GM19351 (cell line): ENCODE results near the gene ATF7.

Experiments used
- ATAC-seq: cut with Tn5 transposase; IDR thresholded peaks from one replicate; pipeline ENCODE4 v1.9.1; 2021; ENCODE audit warnings: mild to moderate bottlenecking, moderate library complexity; ENCODE audit not compliant: unreplicated experiment

ATF7 gene

DNA sequence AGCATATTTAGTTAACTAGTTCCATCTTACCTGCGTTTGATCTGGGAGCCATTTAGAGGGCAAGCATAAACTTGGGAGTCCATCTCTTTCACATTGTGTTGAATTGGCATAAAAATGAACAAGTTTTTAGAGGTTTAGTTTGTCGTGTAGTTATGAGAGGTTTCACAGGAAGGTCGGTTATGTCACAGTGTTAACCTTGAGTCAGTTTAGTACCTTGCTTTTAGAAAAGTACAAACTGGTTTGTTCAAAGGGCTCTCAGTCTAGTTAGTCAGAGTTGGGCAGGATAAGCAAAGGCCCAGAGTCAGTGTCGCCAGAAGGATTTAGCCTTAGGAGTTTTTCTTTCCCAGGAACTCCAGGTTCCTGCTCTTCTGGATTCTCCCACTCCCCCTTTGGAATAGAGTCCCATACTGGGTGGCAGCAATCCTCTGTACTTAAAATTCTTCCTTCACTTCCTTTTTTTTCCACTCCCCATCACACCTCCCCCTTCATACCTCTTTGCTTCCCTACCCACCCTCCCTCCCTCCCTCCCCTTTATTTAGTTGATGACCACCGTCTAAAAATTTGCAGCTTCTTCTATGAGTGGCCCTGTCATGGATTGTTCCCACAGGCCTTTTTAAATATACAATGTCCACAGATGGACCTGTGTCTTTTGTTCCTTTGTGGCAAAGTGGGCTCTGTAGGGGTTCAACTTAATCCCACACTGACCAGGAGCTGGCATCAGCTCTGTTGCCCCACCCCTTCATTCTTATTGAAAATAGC lies 162.2 kb downstream of the ATF7 start:
- no peak for ATAC-seq

DNA sequence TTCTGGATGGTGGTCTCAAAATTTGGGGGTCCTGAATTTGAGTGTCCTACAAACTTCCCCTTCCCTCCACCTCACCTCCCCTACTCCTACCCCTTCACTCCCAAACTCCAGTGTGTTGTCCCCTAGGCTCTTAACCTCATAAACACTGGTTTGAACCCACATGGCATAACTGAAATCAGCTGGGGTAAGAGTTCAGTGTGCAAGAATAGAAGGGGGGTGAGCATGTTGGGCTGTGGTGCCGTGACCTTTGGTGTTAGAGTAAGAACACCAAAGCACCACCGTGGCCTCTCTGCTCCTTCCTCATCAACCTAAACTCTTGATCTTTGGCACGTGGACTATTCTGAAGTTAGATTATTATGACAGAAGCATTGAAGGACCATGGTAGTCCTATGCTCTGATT lies 163.2 kb downstream of the ATF7 start:
- ATAC-seq, result no peak

- ATAC-seq, result no peak
Observed at GRCh38 chr12:53461591-53461990, 164.6 kb downstream of the ATF7 start.

DNA sequence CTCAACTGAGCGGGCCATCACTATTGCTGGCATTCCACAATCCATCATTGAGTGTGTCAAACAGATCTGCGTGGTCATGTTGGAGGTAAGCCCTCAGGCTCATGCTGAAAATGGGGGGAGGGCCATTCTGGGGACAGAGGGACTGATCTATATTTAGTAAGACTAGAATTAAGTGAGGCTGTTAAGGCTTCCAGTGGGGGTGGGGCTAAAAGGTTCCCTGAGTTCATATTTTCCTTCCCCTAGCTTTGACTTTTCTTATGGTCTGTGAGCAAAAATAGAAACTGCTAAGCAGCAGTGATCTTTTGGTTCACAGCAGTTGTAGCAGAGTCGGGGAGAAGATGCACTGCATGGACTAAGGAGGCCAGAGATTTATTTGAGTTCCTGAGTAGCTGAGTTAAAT lies 165.1 kb downstream of the ATF7 start:
- no peak for ATAC-seq

DNA sequence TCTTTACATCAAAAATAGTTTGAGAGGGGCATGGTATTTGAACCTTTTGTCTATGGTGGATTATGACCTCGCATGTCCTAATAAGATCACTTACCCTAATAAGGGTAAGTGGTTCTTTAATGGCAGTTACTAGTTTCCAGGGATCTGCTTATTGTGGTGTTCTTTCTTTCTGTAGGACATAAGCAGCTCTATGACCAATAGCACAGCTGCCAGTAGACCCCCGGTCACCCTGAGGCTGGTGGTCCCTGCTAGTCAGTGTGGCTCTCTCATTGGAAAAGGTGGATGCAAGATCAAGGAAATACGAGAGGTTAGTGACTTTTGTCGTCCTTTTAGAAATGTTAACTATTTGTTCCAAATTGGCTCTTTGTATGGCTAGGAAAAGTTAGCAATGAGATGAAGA lies 167.1 kb downstream of the ATF7 start:
- no peak for ATAC-seq
